ENCODE results near the gene OS9.

The OS9 gene

DNA sequence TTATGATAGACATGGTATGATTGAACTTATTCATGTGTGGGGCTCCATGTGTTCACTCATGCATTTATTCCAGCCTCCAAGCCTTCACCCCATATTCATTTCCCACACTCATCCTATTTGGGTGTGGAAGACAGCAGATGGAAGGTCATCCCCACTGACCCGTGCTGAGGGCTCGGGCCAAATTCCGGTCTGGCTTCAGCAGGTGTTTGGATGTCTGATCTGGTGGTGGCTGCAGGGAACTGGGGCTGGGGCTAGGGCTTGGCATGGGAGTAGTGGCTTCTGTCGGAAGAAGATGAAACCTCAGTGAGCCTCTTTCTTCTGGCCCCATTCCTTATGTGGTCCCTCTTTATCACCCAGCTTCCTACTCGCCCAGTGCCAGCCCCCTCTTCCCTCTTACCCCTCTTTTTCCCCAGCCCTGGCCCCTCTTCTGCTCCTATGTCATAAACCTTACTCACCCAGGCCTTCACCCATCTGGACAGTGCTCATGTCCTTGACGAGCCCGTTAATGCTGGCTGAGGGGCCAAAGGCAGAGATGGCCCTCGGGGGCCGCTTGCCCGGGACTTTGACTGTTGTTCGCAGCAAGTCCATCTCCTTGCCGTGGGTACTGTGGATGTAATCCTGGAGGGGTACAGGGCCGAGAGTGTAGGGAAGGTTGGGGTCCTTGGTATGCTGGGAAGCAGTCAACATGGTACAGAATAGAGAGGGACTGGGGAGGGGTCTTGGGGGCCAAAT, 36.6 kb downstream of the OS9 start:
- Histone ChIP-seq H2AFZ (ENCODE audit: low read depth, low read length) (no peak overlapping the region), H3K9me3 (ENCODE audit: insufficient read depth, low read length, severe bottlenecking) (no peaks in the 10 kb centered on the region), H4K20me1 (ENCODE audit: insufficient read depth, low read length) (no peaks in the 10 kb centered on the region; the same call in 1 of the 2 replicates), H3K4me3 (ENCODE audit: low read depth in 1 of 2, low read length in 2 of 2) (no peak overlapping the region), H3K79me2 (ENCODE audit: insufficient read depth, low read length) (no peaks in the 10 kb centered on the region), H3K36me3 (ENCODE audit: insufficient read depth, low read length) (peaks cover 83% of the 10 kb centered on the region), H3K9ac (ENCODE audit: low read depth, low read length) (no peak overlapping the region), H3K27ac (ENCODE audit: low read length) (no peak overlapping the region), H3K27me3 (ENCODE audit: insufficient read depth, low read length, poor library complexity) (no peaks in the 10 kb centered on the region), H3K4me1 (ENCODE audit: insufficient read depth, low read length) (no peaks in the 10 kb centered on the region), H3K4me2 (ENCODE audit: insufficient read depth, low read length) (no peak overlapping the region)
- no peak for ATAC-seq (ENCODE audit: insufficient read depth, low read depth)
- TF ChIP-seq EZH2 (IDR thresholded peaks at IDR 0.05; ENCODE audit: borderline replicate concordance, low read depth, low read length, severe bottlenecking): no peak
- TF ChIP-seq, protein P1, sequence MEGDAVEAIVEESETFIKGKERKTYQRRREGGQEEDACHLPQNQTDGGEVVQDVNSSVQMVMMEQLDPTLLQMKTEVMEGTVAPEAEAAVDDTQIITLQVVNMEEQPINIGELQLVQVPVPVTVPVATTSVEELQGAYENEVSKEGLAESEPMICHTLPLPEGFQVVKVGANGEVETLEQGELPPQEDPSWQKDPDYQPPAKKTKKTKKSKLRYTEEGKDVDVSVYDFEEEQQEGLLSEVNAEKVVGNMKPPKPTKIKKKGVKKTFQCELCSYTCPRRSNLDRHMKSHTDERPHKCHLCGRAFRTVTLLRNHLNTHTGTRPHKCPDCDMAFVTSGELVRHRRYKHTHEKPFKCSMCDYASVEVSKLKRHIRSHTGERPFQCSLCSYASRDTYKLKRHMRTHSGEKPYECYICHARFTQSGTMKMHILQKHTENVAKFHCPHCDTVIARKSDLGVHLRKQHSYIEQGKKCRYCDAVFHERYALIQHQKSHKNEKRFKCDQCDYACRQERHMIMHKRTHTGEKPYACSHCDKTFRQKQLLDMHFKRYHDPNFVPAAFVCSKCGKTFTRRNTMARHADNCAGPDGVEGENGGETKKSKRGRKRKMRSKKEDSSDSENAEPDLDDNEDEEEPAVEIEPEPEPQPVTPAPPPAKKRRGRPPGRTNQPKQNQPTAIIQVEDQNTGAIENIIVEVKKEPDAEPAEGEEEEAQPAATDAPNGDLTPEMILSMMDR (IDR thresholded peaks at IDR 0.05; ENCODE audit: borderline replicate concordance, extremely low read depth, low read length, poor library complexity, severe bottlenecking): no peak
- no peak for DNase-seq

DNA sequence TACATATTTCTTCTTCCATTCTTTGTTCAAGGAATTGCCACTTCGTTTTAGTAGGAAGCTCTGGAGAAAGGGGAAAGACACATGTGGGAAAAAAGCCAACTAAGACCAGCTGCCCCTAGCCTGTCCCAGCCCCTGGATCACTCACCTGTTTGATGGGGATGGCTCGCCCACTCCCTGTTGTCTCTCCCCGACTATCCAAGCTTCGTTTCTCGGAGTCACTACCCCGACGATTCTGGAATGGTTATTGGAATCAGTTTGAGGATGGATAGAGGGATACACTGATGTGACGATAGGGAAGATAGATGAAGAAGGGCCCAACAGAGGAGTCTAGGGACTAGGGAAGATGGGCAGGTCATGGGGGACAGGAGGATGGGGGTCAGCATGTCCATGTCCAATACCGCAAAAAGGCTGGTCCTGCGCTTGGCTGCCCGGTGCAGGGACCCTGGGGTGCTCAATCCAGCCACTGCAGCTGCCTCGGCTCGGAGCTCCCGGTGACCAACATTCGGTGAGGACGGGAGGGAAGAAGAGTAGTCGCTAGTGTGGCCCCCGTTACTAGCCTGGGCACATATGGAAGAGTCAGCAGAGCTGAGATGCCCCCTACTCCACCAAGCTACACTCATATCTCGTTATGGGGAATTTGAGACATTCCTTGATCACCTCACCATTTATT, 37.6 kb downstream of the OS9 start:
- H3K27me3 ChIP-seq (ENCODE audit: insufficient read depth, low read length, poor library complexity): no peaks in the 10 kb centered on the region
- ATAC-seq (ENCODE audit: insufficient read depth, low read depth) (no peak), DNase-seq (no peak)
- peaks cover 2% of the 10 kb centered on the region; the same call in 1 of the 2 replicates for H4K20me1 ChIP-seq (ENCODE audit: insufficient read depth, low read length)
- H3K36me3 ChIP-seq (ENCODE audit: insufficient read depth, low read length): peaks cover 77% of the 10 kb centered on the region
- TF ChIP-seq, protein P1 (IDR thresholded peaks at IDR 0.05; ENCODE audit: borderline replicate concordance, extremely low read depth, low read length, poor library complexity, severe bottlenecking): no peak
- TF ChIP-seq EZH2 (IDR thresholded peaks at IDR 0.05; ENCODE audit: borderline replicate concordance, low read depth, low read length, severe bottlenecking): no peak
- H3K27ac ChIP-seq (ENCODE audit: low read length): no peak overlapping the region
- H3K9me3 ChIP-seq (ENCODE audit: insufficient read depth, low read length, severe bottlenecking): no peaks in the 10 kb centered on the region
- H3K4me1 ChIP-seq (ENCODE audit: insufficient read depth, low read length): no peaks in the 10 kb centered on the region
- H3K79me2 ChIP-seq (ENCODE audit: insufficient read depth, low read length): 0 out of 2 replicates have a peak, but pooled peaks cover 2% of the 10 kb centered on the region
- no peak overlapping the region for H3K9ac ChIP-seq (ENCODE audit: low read depth, low read length)
- H3K4me2 ChIP-seq (ENCODE audit: insufficient read depth, low read length): no peak overlapping the region
- no peak overlapping the region for H2AFZ ChIP-seq (ENCODE audit: low read depth, low read length)
- no peak overlapping the region for H3K4me3 ChIP-seq (ENCODE audit: low read depth in 1 of 2, low read length in 2 of 2)

DNA sequence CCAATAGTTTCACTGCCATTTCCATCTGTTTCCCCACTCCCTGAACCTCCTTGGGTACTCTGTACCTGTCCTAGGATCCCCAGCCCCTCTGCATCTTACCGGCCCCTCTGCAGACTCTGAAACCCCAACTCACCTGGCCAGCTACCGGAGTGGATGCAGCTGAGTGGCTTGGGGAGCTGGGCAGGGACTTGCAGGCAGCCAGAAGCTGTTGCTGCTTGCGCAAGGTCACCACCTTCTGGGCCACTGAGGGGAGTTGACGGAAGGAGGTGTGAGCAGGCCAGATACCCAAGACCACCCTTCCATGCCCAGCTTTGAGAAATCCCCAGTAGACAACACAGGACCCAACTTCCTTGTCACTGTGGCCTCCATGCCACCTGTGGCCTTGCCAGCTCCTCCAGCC, 38.3 kb downstream of the OS9 start:
- TF ChIP-seq, protein P1 (IDR thresholded peaks at IDR 0.05; ENCODE audit: borderline replicate concordance, extremely low read depth, low read length, poor library complexity, severe bottlenecking): no peak
- no peak for TF ChIP-seq EZH2 (IDR thresholded peaks at IDR 0.05; ENCODE audit: borderline replicate concordance, low read depth, low read length, severe bottlenecking)
- H4K20me1 ChIP-seq (ENCODE audit: insufficient read depth, low read length): peaks cover 4% of the 10 kb centered on the region; the same call in 1 of the 2 replicates
- no peaks in the 10 kb centered on the region for H3K9me3 ChIP-seq (ENCODE audit: insufficient read depth, low read length, severe bottlenecking)
- DNase-seq (no peak), ATAC-seq (ENCODE audit: insufficient read depth, low read depth) (no peak)
- peaks cover 72% of the 10 kb centered on the region for H3K36me3 ChIP-seq (ENCODE audit: insufficient read depth, low read length)
- no peak overlapping the region for H3K27ac ChIP-seq (ENCODE audit: low read length)
- no peaks in the 10 kb centered on the region for H3K27me3 ChIP-seq (ENCODE audit: insufficient read depth, low read length, poor library complexity)
- H3K4me3 ChIP-seq (ENCODE audit: low read depth in 1 of 2, low read length in 2 of 2): no peak overlapping the region
- no peaks in the 10 kb centered on the region for H3K4me1 ChIP-seq (ENCODE audit: insufficient read depth, low read length)
- 0 out of 2 replicates have a peak, but pooled peaks cover 2% of the 10 kb centered on the region for H3K79me2 ChIP-seq (ENCODE audit: insufficient read depth, low read length)
- H3K4me2 ChIP-seq (ENCODE audit: insufficient read depth, low read length): no peak overlapping the region
- H3K9ac ChIP-seq (ENCODE audit: low read depth, low read length): no peak overlapping the region
- H2AFZ ChIP-seq (ENCODE audit: low read depth, low read length): no peak overlapping the region

Data from DND-41 (cell line).